ENCODE measurements around the gene HAUS7.

Gene HAUS7

DNA sequence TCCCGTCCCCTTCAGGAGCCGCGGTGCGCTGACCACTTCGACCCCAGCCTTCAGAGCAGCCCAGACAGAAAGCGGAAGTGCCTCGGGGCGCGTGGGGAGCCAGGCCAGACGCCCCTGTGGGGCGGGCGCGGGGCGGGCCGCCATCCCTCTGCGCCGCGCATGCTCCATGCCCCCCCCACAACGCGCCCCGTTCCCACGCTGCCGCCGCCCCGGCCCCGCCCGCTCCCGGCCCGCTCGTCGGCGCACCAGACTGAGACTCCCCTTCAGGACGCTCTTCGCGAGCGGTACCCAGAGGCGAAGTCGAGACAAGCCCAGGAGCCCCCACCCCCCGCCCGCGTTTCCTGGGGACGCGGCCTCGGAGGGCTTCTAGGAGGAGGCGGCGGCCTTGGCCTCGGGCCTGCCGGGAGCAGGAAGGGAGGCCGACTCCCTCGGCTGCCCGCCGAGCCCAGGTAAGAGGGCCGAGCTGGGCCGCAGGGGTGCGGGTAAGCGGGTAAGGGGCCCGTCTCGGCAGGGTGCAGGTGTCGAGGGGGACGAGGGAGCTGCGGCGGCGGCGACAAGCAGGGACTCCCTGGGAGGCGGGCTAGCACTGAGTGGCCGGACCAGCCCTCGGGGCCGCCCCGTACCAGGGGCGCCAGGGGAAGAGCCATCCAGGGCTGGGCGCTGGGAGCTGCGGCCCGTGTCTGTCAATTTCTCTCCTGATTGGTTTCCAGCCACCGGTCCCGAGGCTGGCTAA is 59.0 kb downstream of the HAUS7 start, which contains the start of gene ZFP92 (continued):
- TF ChIP-seq, protein P1, sequence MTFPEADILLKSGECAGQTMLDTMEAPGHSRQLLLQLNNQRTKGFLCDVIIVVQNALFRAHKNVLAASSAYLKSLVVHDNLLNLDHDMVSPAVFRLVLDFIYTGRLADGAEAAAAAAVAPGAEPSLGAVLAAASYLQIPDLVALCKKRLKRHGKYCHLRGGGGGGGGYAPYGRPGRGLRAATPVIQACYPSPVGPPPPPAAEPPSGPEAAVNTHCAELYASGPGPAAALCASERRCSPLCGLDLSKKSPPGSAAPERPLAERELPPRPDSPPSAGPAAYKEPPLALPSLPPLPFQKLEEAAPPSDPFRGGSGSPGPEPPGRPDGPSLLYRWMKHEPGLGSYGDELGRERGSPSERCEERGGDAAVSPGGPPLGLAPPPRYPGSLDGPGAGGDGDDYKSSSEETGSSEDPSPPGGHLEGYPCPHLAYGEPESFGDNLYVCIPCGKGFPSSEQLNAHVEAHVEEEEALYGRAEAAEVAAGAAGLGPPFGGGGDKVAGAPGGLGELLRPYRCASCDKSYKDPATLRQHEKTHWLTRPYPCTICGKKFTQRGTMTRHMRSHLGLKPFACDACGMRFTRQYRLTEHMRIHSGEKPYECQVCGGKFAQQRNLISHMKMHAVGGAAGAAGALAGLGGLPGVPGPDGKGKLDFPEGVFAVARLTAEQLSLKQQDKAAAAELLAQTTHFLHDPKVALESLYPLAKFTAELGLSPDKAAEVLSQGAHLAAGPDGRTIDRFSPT (tag by site-specific recombination; IDR thresholded peaks at IDR 0.05), result no peak
- TF ChIP-seq EGR2 (tag by site-specific recombination; IDR thresholded peaks at IDR 0.05; ENCODE audit: low read depth), result no peak
- no peak for TF ChIP-seq FEZF1 (tag by site-specific recombination; IDR thresholded peaks at IDR 0.05)
- TF ChIP-seq, protein P2, sequence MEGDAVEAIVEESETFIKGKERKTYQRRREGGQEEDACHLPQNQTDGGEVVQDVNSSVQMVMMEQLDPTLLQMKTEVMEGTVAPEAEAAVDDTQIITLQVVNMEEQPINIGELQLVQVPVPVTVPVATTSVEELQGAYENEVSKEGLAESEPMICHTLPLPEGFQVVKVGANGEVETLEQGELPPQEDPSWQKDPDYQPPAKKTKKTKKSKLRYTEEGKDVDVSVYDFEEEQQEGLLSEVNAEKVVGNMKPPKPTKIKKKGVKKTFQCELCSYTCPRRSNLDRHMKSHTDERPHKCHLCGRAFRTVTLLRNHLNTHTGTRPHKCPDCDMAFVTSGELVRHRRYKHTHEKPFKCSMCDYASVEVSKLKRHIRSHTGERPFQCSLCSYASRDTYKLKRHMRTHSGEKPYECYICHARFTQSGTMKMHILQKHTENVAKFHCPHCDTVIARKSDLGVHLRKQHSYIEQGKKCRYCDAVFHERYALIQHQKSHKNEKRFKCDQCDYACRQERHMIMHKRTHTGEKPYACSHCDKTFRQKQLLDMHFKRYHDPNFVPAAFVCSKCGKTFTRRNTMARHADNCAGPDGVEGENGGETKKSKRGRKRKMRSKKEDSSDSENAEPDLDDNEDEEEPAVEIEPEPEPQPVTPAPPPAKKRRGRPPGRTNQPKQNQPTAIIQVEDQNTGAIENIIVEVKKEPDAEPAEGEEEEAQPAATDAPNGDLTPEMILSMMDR (tag by site-specific recombination; IDR thresholded peaks at IDR 0.05), result no peak
- TF ChIP-seq ZNF23 (tag by site-specific recombination; IDR thresholded peaks at IDR 0.05; ENCODE audit: borderline replicate concordance), result no peak
- TF ChIP-seq ZNF621 (tag by site-specific recombination; IDR thresholded peaks at IDR 0.05), result no peak
- TF ChIP-seq, protein P3, sequence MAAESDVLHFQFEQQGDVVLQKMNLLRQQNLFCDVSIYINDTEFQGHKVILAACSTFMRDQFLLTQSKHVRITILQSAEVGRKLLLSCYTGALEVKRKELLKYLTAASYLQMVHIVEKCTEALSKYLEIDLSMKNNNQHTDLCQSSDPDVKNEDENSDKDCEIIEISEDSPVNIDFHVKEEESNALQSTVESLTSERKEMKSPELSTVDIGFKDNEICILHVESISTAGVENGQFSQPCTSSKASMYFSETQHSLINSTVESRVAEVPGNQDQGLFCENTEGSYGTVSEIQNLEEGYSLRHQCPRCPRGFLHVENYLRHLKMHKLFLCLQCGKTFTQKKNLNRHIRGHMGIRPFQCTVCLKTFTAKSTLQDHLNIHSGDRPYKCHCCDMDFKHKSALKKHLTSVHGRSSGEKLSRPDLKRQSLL (tag by site-specific recombination; IDR thresholded peaks at IDR 0.05), result no peak
- TF ChIP-seq ZNF274 (IDR thresholded peaks at IDR 0.05; ENCODE audit: low read length), result no peak
- no peak for TF ChIP-seq ZNF274 (tag by site-specific recombination; IDR thresholded peaks at IDR 0.05; ENCODE audit: borderline replicate concordance)

DNA sequence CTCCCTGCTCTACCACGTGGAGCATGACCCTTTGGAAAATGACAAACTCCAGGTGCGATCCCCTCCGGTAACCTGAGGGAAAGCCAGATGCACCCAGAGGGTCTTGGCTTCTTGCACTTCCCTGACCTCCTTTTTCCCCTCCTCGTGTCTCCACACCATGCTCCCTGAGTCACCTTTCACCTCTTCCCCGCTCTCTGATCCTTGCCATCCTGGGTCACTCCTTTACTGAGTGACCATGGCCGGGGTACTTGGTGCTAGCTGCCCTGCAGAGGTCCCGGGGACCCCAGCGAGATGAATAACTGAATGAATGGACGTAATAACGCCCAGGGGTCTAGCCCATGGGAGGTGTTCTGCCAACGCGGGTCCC is 59.5 kb downstream of the HAUS7 start:
- POLR2A ChIA-PET, result no interaction called here
- CTCF ChIA-PET, result no interaction called here
- Histone ChIP-seq H3K4me3 (ENCODE audit: low read depth, low read length) (no peak overlapping the region), H3K9me3 (ENCODE audit: control insufficient read depth, insufficient read depth, low read depth, low read length) (no peaks in the 10 kb centered on the region), H3K27ac (ENCODE audit: extremely low read depth, low read depth, low read length) (no peak overlapping the region), H3K4me1 (ENCODE audit: control insufficient read depth, insufficient read depth, low read length) (no peaks in the 10 kb centered on the region; the same call in 1 of the 2 replicates), H3K36me3 (ENCODE audit: control insufficient read depth in 2 of 2, insufficient read depth in 1 of 2, low read length in 2 of 2) (no peaks in the 10 kb centered on the region)
- TF ChIP-seq ZBTB48 (tag by site-specific recombination; IDR thresholded peaks at IDR 0.05) (no peak), ZNF214 (tag by site-specific recombination; IDR thresholded peaks at IDR 0.05; ENCODE audit: borderline replicate concordance) (no peak), ZNF202 (tag by site-specific recombination; IDR thresholded peaks at IDR 0.05; ENCODE audit: borderline replicate concordance) (no peak), ZNF510 (tag by site-specific recombination; IDR thresholded peaks at IDR 0.05; ENCODE audit: insufficient replicate concordance) (no peak), ZNF747 (tag by site-specific recombination; IDR thresholded peaks at IDR 0.05) (no peak)
- TF ChIP-seq, protein P4, sequence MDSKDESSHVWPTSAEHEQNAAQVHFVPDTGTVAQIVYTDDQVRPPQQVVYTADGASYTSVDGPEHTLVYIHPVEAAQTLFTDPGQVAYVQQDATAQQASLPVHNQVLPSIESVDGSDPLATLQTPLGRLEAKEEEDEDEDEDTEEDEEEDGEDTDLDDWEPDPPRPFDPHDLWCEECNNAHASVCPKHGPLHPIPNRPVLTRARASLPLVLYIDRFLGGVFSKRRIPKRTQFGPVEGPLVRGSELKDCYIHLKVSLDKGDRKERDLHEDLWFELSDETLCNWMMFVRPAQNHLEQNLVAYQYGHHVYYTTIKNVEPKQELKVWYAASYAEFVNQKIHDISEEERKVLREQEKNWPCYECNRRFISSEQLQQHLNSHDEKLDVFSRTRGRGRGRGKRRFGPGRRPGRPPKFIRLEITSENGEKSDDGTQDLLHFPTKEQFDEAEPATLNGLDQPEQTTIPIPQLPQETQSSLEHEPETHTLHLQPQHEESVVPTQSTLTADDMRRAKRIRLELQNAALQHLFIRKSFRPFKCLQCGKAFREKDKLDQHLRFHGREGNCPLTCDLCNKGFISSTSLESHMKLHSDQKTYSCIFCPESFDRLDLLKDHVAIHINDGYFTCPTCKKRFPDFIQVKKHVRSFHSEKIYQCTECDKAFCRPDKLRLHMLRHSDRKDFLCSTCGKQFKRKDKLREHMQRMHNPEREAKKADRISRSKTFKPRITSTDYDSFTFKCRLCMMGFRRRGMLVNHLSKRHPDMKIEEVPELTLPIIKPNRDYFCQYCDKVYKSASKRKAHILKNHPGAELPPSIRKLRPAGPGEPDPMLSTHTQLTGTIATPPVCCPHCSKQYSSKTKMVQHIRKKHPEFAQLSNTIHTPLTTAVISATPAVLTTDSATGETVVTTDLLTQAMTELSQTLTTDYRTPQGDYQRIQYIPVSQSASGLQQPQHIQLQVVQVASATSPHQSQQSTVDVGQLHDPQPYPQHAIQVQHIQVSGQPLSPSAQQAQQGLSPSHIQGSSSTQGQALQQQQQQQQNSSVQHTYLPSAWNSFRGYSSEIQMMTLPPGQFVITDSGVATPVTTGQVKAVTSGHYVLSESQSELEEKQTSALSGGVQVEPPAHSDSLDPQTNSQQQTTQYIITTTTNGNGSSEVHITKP (tag by site-specific recombination; IDR thresholded peaks at IDR 0.05), result no peak
- TF ChIP-seq, protein P5, sequence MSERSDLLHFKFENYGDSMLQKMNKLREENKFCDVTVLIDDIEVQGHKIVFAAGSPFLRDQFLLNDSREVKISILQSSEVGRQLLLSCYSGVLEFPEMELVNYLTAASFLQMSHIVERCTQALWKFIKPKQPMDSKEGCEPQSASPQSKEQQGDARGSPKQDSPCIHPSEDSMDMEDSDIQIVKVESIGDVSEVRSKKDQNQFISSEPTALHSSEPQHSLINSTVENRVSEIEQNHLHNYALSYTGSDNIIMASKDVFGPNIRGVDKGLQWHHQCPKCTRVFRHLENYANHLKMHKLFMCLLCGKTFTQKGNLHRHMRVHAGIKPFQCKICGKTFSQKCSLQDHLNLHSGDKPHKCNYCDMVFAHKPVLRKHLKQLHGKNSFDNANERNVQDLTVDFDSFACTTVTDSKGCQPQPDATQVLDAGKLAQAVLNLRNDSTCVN (tag by site-specific recombination; optimal IDR thresholded peaks at IDR 0.05), result no peak
- TF ChIP-seq, protein P6, sequence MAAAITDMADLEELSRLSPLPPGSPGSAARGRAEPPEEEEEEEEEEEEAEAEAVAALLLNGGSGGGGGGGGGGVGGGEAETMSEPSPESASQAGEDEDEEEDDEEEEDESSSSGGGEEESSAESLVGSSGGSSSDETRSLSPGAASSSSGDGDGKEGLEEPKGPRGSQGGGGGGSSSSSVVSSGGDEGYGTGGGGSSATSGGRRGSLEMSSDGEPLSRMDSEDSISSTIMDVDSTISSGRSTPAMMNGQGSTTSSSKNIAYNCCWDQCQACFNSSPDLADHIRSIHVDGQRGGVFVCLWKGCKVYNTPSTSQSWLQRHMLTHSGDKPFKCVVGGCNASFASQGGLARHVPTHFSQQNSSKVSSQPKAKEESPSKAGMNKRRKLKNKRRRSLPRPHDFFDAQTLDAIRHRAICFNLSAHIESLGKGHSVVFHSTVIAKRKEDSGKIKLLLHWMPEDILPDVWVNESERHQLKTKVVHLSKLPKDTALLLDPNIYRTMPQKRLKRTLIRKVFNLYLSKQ (tag by site-specific recombination; IDR thresholded peaks at IDR 0.05; ENCODE audit: borderline replicate concordance), result no peak

Data from HEK293 (cell line).